ENCODE data around the gene SLIT3. TPM values are rescaled to one million over a fixed set of nuclear protein-coding genes. Genes with fewer than 3 reads are reported as not detected.

SLIT3 gene
- total RNA-seq, 1 experiment from 2014 or later = 0.92 TPM

GRCh38 chr5:168685566-168685965 is 615.4 kb downstream of the SLIT3 start:
- H2BK15ac ChIP-seq (ENCODE audit: low read depth, low read length) = no peak overlapping the region
- no peak overlapping the region for H3K14ac ChIP-seq (ENCODE audit: insufficient read depth, low read length)
- no peak for TF ChIP-seq CTCF (conservative IDR thresholded peaks at IDR 0.05)
- no peaks in the 10 kb centered on the region for H3K4me1 ChIP-seq (ENCODE audit: insufficient read depth, low read length)
- H2BK20ac ChIP-seq (ENCODE audit: low read depth, low read length, poor library complexity, severe bottlenecking) = no peak overlapping the region
- no peak overlapping the region for H3K18ac ChIP-seq (ENCODE audit: insufficient read length, low read depth, low read length)
- H3K79me1 ChIP-seq (ENCODE audit: insufficient read depth, low read depth, low read length, poor library complexity, severe bottlenecking) = no peaks in the 10 kb centered on the region
- H2BK120ac ChIP-seq (ENCODE audit: low read depth, low read length, poor library complexity, severe bottlenecking) = no peak overlapping the region
- WGBS (ENCODE audit: extremely low coverage, insufficient read length, low lambda C conversion rate) = no CpG with 5 or more reads among the region's 13 CpGs
- H3K23ac ChIP-seq (ENCODE audit: insufficient read length, low read depth, low read length) = no peak overlapping the region
- Mint-ChIP-seq H3K4me3 (no peak overlapping the region), H3K4me1 (no peaks in the 10 kb centered on the region), H3K9me3 (no peaks in the 10 kb centered on the region), H3K27ac (no peak overlapping the region), H3K27me3 (ENCODE audit: low read depth) (peaks cover 9% of the 10 kb centered on the region), H3K36me3 (ENCODE audit: insufficient read depth in 1 of 3, low read depth in 3 of 3) (no peaks in the 10 kb centered on the region)
- H3K23me2 ChIP-seq (ENCODE audit: insufficient read length, low read depth, low read length, poor library complexity, severe bottlenecking) = no peaks in the 10 kb centered on the region
- no peaks in the 10 kb centered on the region for H3K79me2 ChIP-seq (ENCODE audit: insufficient read depth, low read length)
- no peak overlapping the region for H2BK5ac ChIP-seq (ENCODE audit: insufficient read length, low read length)
- no peak overlapping the region for H3K4me2 ChIP-seq (ENCODE audit: insufficient read depth, insufficient read length, low read length)
- no peak overlapping the region for H3T11ph ChIP-seq (ENCODE audit: low read length)
- no peak overlapping the region for H4K8ac ChIP-seq (replicated peaks; ENCODE audit: insufficient read length, low read depth, low read length)
- no peak overlapping the region for H4K5ac ChIP-seq (ENCODE audit: insufficient read length, low read depth, low read length)
- H3K4ac ChIP-seq (ENCODE audit: low read depth, low read length) = no peak overlapping the region
- DNase-seq = no peak
- H3K27me3 ChIP-seq (ENCODE audit: insufficient read depth, low read length) = no peaks in the 10 kb centered on the region
- no peak overlapping the region for H2AK5ac ChIP-seq (ENCODE audit: insufficient read length, low read length)
- H3K9ac ChIP-seq (ENCODE audit: extremely low read depth, insufficient read length, low read length) = no peak overlapping the region
- H2BK12ac ChIP-seq (ENCODE audit: insufficient read length, low read depth, low read length) = no peak overlapping the region
- no peak overlapping the region for H3K56ac ChIP-seq (ENCODE audit: insufficient read length, low read depth, low read length)
- no peak overlapping the region for H3K27ac ChIP-seq (ENCODE audit: insufficient read length, low read depth, low read length)
- no peak overlapping the region for H4K91ac ChIP-seq (ENCODE audit: insufficient read length, low read depth, low read length)
- H3K9me3 ChIP-seq (ENCODE audit: control insufficient read depth, low read depth, low read length) = no peaks in the 10 kb centered on the region
- H4K20me1 ChIP-seq (ENCODE audit: control insufficient read depth, insufficient read depth, insufficient read length) = no peaks in the 10 kb centered on the region
- H2AFZ ChIP-seq (ENCODE audit: low read length) = no peak overlapping the region
